ENCODE data around the gene KIAA0232. TPM values are rescaled to one million over a fixed set of nuclear protein-coding genes. Genes with fewer than 3 reads are reported as not detected.
A peak's percentile ranks its signal among the peaks of the same experiment; 100 is the strongest.

KIAA0232 gene
- total and polyA plus RNA-seq, 5 donors = 21.8 to 67.0 (median 66.6) TPM

- no peak for DNase-seq
- H3K4me3 ChIP-seq (ENCODE audit: low read length) = no peak overlapping the region
- no peaks in the 10 kb centered on the region for H3K27me3 ChIP-seq (ENCODE audit: control insufficient read depth, insufficient read depth)
- H3K4me1 ChIP-seq (ENCODE audit: control insufficient read depth, insufficient read depth, low read length) = peaks cover 9% of the 10 kb centered on the region
- no peak for ATAC-seq
- H3K9me3 ChIP-seq (ENCODE audit: control insufficient read depth, low read length) = no peaks in the 10 kb centered on the region
- H3K27ac ChIP-seq (ENCODE audit: low read length) = no peak overlapping the region
- intact Hi-C loops (cut with DNase I) = no loop called here
- 75% methylated on average over 6 of the region's 6 CpGs for whole genome bisulfite sequencing
Measured at GRCh38 chr4:6811165-6811564, 28.6 kb downstream of the KIAA0232 start.

DNA sequence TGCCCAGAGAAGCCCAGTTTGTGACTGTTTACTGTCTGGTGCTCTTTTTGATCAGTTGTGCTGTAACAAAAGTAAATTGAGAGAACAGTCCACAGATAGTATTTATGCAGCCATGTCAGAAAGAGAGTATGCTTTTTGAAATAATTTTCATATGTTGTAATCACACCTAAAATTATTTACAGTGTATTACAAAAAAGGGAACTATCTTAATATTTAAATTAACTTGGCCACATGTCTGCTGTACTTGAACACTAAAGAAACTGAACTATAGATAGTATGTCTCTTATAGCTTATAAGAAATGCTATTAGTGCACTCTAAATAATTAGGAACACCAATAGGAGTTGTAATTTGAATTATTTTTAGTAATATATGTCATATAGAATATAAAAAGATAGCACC is 30.2 kb downstream of the KIAA0232 start:
- no peak overlapping the region for H3K4me3 ChIP-seq (ENCODE audit: low read length)
- peaks cover 9% of the 10 kb centered on the region for H3K4me1 ChIP-seq (ENCODE audit: control insufficient read depth, insufficient read depth, low read length)
- H3K27ac ChIP-seq (ENCODE audit: low read length) = no peak overlapping the region
- H3K27me3 ChIP-seq (ENCODE audit: control insufficient read depth, insufficient read depth) = no peaks in the 10 kb centered on the region
- ATAC-seq (no peak), DNase-seq (no peak)
- no peaks in the 10 kb centered on the region for H3K9me3 ChIP-seq (ENCODE audit: control insufficient read depth, low read length)
- intact Hi-C loops (cut with DNase I) = no loop called here

DNA sequence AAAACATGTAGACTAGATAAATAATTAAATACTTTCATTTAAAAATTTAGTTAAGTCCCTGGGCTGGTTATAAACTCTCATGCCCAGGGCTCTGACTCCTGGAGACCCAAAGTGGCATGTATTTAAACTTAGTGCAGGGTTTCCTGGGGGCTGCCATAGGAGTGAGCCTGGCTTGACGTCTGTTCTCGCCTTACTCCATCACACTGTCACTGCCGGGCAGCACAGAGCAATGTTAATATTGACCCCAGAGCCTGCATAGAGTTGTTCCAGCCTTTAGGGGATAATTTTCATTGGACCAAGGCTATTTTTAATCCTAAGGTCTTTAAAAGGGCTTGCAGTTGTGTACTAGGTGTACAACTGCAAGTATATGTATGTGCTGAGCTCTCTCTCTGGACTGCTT is 31.2 kb downstream of the KIAA0232 start:
- no peaks in the 10 kb centered on the region for H3K27me3 ChIP-seq (ENCODE audit: control insufficient read depth, insufficient read depth)
- 88% methylated on average over 3 of the region's 3 CpGs for WGBS
- no peak overlapping the region for H3K27ac ChIP-seq (ENCODE audit: low read length)
- intact Hi-C loops (cut with DNase I) = no loop called here
- H3K9me3 ChIP-seq (ENCODE audit: control insufficient read depth, low read length) = no peaks in the 10 kb centered on the region
- ATAC-seq = peak in 1 of 2 donors; percentile 47
- peaks cover 8% of the 10 kb centered on the region for H3K4me1 ChIP-seq (ENCODE audit: control insufficient read depth, insufficient read depth, low read length)
- DNase-seq = no peak
- no peak overlapping the region for H3K4me3 ChIP-seq (ENCODE audit: low read length)

GRCh38 chr4:6815029-6815836 is 32.7 kb downstream of the KIAA0232 start:
- H3K27me3 ChIP-seq (ENCODE audit: control insufficient read depth, insufficient read depth) = no peaks in the 10 kb centered on the region
- WGBS = 82% methylated on average over 9 of the region's 9 CpGs
- no peak overlapping the region for H3K4me3 ChIP-seq (ENCODE audit: low read length)
- intact Hi-C loops (cut with DNase I) = no loop called here
- ATAC-seq = no peak
- no peak overlapping the region for H3K27ac ChIP-seq (ENCODE audit: low read length)
- peaks cover 3% of the 10 kb centered on the region for H3K4me1 ChIP-seq (ENCODE audit: control insufficient read depth, insufficient read depth, low read length)
- no peaks in the 10 kb centered on the region for H3K9me3 ChIP-seq (ENCODE audit: control insufficient read depth, low read length)
- DNase-seq = no peak

DNA sequence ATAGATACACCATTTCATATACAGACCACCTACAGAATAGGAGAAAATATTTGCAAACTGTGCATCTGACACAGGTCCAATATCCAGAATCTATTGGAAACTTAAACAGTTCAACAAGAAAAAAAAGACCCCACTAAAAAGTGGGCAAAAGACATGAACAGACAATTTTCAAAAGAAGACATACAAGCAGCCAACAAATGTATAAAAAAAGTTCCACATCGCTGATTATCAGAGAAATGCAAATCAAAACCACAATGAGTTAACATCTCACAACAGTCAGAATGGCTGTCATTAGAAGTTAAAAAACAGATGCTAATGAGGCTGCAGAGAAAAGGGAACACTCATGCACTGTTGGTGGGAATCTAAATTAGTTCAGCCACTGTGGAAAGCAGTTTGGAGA is 36.8 kb downstream of the KIAA0232 start:
- H3K4me3 ChIP-seq (ENCODE audit: low read length) = no peak overlapping the region
- no peak for DNase-seq
- WGBS = 100% methylated on average over 1 of the region's 1 CpG
- no peaks in the 10 kb centered on the region for H3K27me3 ChIP-seq (ENCODE audit: control insufficient read depth, insufficient read depth)
- no peak for ATAC-seq
- H3K27ac ChIP-seq (ENCODE audit: low read length) = no peak overlapping the region
- H3K4me1 ChIP-seq (ENCODE audit: control insufficient read depth, insufficient read depth, low read length) = no peaks in the 10 kb centered on the region
- intact Hi-C loops (cut with DNase I) = no loop called here
- H3K9me3 ChIP-seq (ENCODE audit: control insufficient read depth, low read length) = no peaks in the 10 kb centered on the region

GRCh38 chr4:6820695-6821094 is 38.2 kb downstream of the KIAA0232 start:
- intact Hi-C loops (cut with DNase I) = no loop called here
- H3K27ac ChIP-seq (ENCODE audit: low read length) = no peak overlapping the region
- H3K9me3 ChIP-seq (ENCODE audit: control insufficient read depth, low read length) = no peaks in the 10 kb centered on the region
- WGBS = 100% methylated on average over 1 of the region's 1 CpG
- H3K4me1 ChIP-seq (ENCODE audit: control insufficient read depth, insufficient read depth, low read length) = no peaks in the 10 kb centered on the region
- ATAC-seq (no peak), DNase-seq (no peak)
- no peaks in the 10 kb centered on the region for H3K27me3 ChIP-seq (ENCODE audit: control insufficient read depth, insufficient read depth)
- H3K4me3 ChIP-seq (ENCODE audit: low read length) = no peak overlapping the region

- Histone ChIP-seq H3K4me3 (ENCODE audit: low read length) (no peak overlapping the region), H3K27me3 (ENCODE audit: control insufficient read depth, insufficient read depth) (no peaks in the 10 kb centered on the region), H3K9me3 (ENCODE audit: control insufficient read depth, low read length) (no peaks in the 10 kb centered on the region), H3K27ac (ENCODE audit: low read length) (no peak overlapping the region), H3K4me1 (ENCODE audit: control insufficient read depth, insufficient read depth, low read length) (no peaks in the 10 kb centered on the region)
- intact Hi-C loops (cut with DNase I) = no loop called here
- no peak for ATAC-seq
- 67% methylated on average over 2 of the region's 2 CpGs for WGBS
- no peak for DNase-seq
Measured at GRCh38 chr4:6824071-6824470, 41.5 kb downstream of the KIAA0232 start.

DNA sequence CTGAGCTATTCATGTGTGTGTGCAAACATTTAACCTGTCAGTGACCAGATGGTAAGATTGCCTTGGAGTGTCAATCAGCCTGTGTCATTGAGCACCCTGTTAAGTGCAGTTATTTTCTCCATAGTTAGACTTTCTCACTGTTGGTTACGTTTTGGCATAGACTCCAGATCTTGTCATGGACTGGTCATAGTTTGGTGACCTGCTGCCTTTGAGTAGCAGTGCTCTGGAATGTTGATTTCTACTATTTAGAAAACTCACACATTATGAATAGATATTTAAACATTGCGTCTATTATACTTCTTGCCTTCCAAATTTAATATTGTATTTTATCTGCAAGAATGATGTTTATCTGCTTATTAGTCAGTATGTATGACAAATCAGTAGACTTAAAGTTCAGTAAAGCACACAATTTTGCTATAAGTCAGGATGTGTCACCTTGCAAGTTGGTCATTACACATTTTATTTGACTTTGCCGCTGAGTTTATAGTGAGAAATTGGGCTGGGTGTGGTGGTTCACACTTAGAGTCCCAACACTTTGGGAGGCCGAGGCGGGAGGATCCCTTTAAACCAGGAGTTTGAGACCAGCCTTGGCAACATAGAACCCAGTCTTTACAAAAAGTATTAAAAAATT is 42.4 kb downstream of the KIAA0232 start:
- ATAC-seq (no peak), DNase-seq (no peak)
- Histone ChIP-seq H3K9me3 (ENCODE audit: control insufficient read depth, low read length) (no peaks in the 10 kb centered on the region), H3K27me3 (ENCODE audit: control insufficient read depth, insufficient read depth) (no peaks in the 10 kb centered on the region), H3K4me3 (ENCODE audit: low read length) (no peak overlapping the region), H3K4me1 (ENCODE audit: control insufficient read depth, insufficient read depth, low read length) (no peaks in the 10 kb centered on the region), H3K27ac (ENCODE audit: low read length) (no peak overlapping the region)
- 90% methylated on average over 5 of the region's 5 CpGs for WGBS
- intact Hi-C loops (cut with DNase I) = no loop called here

DNA sequence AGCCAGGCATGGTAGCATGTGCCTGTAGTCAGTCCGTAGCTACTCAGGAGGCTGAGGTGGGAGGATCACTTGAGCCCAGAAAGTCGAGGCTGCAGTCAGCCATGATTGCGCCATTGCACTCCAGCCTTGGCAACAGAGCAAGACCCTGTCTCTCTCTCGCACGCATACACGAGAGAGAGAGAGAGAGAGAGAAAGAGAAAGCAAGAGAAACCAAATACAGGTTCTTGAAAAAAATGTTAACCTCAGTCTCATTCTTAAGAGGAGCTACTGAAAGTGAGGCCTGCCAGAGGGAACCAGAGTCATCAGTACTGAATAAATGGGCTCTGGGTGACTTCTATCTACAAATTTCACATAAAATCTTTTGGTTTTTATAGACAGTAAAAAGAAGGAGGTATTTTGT is 42.9 kb downstream of the KIAA0232 start:
- Histone ChIP-seq H3K4me3 (ENCODE audit: low read length) (no peak overlapping the region), H3K4me1 (ENCODE audit: control insufficient read depth, insufficient read depth, low read length) (no peaks in the 10 kb centered on the region), H3K27ac (ENCODE audit: low read length) (no peak overlapping the region), H3K27me3 (ENCODE audit: control insufficient read depth, insufficient read depth) (no peaks in the 10 kb centered on the region), H3K9me3 (ENCODE audit: control insufficient read depth, low read length) (no peaks in the 10 kb centered on the region)
- 92% methylated on average over 6 of the region's 6 CpGs for WGBS
- ATAC-seq (no peak), DNase-seq (no peak)
- intact Hi-C loops (cut with DNase I) = no loop called here

DNA sequence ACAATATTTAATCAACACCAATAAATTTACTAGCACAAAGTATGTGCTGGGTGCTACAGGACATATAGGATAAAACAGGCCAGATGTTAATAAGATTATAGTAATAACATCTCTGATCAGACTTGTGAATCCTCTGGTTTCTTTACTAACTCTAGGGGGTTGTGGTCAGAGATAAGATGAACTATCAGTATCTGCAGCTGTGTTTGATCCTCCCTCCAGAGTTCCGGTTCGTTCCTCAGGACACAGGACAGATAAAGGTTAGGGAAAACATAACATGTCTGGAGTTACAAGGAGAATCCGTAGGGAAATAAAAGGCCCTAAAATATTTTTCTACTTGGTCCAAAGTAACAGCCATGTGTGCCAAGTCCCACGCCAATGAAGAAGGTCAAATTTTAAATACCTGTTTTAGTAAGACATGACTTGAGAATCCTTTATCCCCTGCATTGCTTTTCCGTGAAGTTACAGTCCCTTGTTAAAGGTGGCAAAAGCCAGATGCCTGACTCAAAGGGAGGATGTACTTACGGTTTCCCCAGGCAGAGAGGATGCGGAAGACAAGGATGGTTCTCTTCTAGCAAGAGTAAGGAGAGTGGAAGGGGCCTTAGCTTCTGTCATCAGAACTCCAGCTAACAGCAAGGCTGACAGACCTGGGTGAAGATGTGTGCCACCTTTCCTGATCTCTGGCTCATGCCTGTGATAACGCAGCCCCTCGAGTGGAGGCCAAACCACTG is 44.4 kb downstream of the KIAA0232 start:
- no peaks in the 10 kb centered on the region for H3K9me3 ChIP-seq (ENCODE audit: control insufficient read depth, low read length)
- H3K27me3 ChIP-seq (ENCODE audit: control insufficient read depth, insufficient read depth) = no peaks in the 10 kb centered on the region
- no peak overlapping the region for H3K4me3 ChIP-seq (ENCODE audit: low read length)
- no peak for DNase-seq
- no peak overlapping the region for H3K27ac ChIP-seq (ENCODE audit: low read length)
- peak in 1 of 2 donors; percentile 49 for ATAC-seq
- WGBS = 71% methylated on average over 9 of the region's 9 CpGs
- intact Hi-C loops (cut with DNase I) = no loop called here
- H3K4me1 ChIP-seq (ENCODE audit: control insufficient read depth, insufficient read depth, low read length) = no peaks in the 10 kb centered on the region

DNA sequence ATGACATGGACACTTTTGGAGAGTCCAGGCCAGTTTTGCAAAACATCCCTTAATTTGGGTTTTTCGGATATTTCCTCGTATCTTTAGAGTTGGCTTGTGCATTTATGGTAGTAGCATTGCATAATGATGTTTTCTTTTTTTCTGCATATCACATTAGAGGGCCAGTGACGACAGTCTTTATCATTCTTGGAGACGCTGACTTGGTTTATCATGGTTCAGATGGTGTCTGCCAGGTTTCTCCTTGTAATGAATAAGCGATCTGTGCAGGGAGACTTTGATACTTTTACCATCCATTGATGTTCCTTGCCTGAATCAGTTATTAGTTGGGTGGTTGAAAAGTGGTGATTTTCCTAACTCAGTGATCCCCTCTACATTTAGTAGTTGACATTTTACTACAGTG is 46.6 kb downstream of the KIAA0232 start:
- H3K4me3 ChIP-seq (ENCODE audit: low read length) = no peak overlapping the region
- no peak overlapping the region for H3K27ac ChIP-seq (ENCODE audit: low read length)
- H3K9me3 ChIP-seq (ENCODE audit: control insufficient read depth, low read length) = no peaks in the 10 kb centered on the region
- no peaks in the 10 kb centered on the region for H3K4me1 ChIP-seq (ENCODE audit: control insufficient read depth, insufficient read depth, low read length)
- DNase-seq (no peak), ATAC-seq (peak; percentile 62 to 77)
- intact Hi-C loops (cut with DNase I) = no loop called here
- H3K27me3 ChIP-seq (ENCODE audit: control insufficient read depth, insufficient read depth) = no peaks in the 10 kb centered on the region
- 46% methylated on average over 5 of the region's 5 CpGs for WGBS

Measured in right cardiac atrium (tissue), 5 donors.